ENCODE data around the gene RAB9A.

DNA sequence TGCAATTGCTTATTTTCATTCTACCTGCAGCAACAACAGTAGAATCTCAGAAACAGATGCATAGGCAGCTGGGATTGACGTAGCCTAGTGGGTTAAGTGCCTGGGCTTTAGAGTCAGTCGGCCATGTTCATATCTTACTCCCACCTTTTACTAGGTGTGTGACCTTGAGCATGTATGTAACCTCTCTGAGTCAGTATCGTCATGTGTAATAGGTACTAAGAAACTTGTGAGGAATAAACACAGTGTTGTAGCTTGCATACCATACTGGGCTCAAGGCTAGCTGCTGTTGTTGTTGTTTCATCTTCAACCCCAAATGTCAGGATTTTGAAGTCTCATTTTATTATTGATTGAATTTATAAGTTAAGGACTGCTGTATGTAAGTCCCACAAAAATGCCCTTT lies 14.2 kb downstream of the RAB9A start:
- TF ChIP-seq, protein P1, sequence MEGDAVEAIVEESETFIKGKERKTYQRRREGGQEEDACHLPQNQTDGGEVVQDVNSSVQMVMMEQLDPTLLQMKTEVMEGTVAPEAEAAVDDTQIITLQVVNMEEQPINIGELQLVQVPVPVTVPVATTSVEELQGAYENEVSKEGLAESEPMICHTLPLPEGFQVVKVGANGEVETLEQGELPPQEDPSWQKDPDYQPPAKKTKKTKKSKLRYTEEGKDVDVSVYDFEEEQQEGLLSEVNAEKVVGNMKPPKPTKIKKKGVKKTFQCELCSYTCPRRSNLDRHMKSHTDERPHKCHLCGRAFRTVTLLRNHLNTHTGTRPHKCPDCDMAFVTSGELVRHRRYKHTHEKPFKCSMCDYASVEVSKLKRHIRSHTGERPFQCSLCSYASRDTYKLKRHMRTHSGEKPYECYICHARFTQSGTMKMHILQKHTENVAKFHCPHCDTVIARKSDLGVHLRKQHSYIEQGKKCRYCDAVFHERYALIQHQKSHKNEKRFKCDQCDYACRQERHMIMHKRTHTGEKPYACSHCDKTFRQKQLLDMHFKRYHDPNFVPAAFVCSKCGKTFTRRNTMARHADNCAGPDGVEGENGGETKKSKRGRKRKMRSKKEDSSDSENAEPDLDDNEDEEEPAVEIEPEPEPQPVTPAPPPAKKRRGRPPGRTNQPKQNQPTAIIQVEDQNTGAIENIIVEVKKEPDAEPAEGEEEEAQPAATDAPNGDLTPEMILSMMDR (IDR thresholded peaks at IDR 0.05) = no peak
- TF ChIP-seq POLR2AphosphoS5 (IDR thresholded peaks at IDR 0.05; ENCODE audit: insufficient read depth in 1 of 2, low read depth in 1 of 2) = no peak
